Calu3 (cell line): Measurements from ENCODE around the gene ARFGEF2. TPM values are rescaled to one million over a fixed set of nuclear protein-coding genes. Genes with fewer than 3 reads are reported as not detected.

ENCODE experiments used
- BruUV-seq: library from RNA; stranded (reverse); fragments of 400-500 nt; replicated peaks from 2 replicates; lab custom pipeline; 2021; lab: Mats Ljungman, UMichigan
- CTCF ChIA-PET: fragments of 300-600 bp; sonication (Branson Sonifier 250); formaldehyde crosslinking; loops from one replicate; lab custom pipeline; 2022; ENCODE audit warnings: antibody characterized with exemption; lab: Charles Lee
- DNase-seq: peaks from one replicate; pipeline ENCODE4 v3.0.0; 2022
- H3K27ac Mint-ChIP-seq: one replicate; pipeline ENCODE4 v1.8.0; 2022; ENCODE audit warnings: mixed read lengths; ENCODE audit not compliant: unreplicated experiment
- H3K27me3 Mint-ChIP-seq: one replicate; pipeline ENCODE4 v1.8.0; 2022; ENCODE audit warnings: mixed read lengths; ENCODE audit not compliant: unreplicated experiment
- H3K36me3 Mint-ChIP-seq: one replicate; pipeline ENCODE4 v1.8.0; 2022; ENCODE audit warnings: mild to moderate bottlenecking, moderate library complexity, mixed read lengths; ENCODE audit not compliant: insufficient read depth, unreplicated experiment
- H3K4me1 Mint-ChIP-seq: one replicate; pipeline ENCODE4 v1.8.0; 2022; ENCODE audit warnings: mild to moderate bottlenecking, low read depth, mixed read lengths; ENCODE audit not compliant: unreplicated experiment
- H3K4me3 Mint-ChIP-seq: one replicate; pipeline ENCODE4 v1.8.0; 2022; ENCODE audit warnings: mild to moderate bottlenecking, low read depth, moderate library complexity, mixed read lengths; ENCODE audit not compliant: unreplicated experiment
- H3K9me3 Mint-ChIP-seq: one replicate; pipeline ENCODE4 v1.8.0; 2022; ENCODE audit warnings: low read depth, mixed read lengths; ENCODE audit not compliant: unreplicated experiment
- CTCF ChIP-seq: fragments of 200-600 bp; IDR thresholded peaks from one replicate; pipeline ENCODE4 v1.8.0; 2022; ENCODE audit warnings: antibody characterized with exemption; ENCODE audit not compliant: unreplicated experiment
- intact Hi-C: fragments of 100-400 bp; cut with micrococcal nuclease; formaldehyde crosslinking; loops from one replicate; pipeline ENCODE4 v1.10.0; 2022; ENCODE audit not compliant: unreplicated experiment
- total RNA-seq: library from RNA; stranded (reverse); gene quantifications from 2 replicates; pipeline ENCODE4 v1.2.3, GENCODE V29; 2022

The ARFGEF2 gene
- total RNA-seq, 1 experiment from 2014 or later = 59.2 TPM

DNA sequence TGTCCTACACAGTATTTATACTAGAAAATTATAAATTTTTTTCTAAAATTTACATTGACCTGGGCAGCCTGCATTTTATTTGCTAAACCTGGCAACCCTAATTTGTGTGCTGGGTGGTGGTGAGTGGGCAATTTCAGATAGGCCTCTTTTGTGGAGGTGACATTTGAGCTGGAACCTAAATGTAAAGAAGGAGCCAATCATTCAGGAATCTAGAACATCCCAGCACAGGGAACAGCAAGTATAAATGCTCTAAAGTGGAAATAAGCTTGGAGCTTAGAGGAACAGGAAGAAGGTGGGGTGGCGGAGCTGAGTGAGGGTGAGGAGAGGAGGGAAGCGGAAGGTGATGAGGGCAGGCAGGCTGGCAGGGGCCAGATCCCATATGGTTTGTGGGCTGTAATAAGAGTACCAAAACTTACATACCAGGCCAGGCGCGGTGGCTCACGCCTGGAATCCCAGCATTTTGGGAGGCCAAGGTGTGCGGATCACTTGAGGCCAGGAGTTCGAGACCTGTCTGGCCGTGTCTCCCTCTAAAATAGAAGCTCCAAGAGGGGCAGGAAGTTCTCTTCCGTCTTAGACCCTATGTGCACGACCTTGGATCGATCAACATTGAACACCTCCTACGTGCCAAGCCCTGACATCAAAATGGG is 124.1 kb downstream of the ARFGEF2 start:
- TF ChIP-seq CTCF = no peak
- TSS peak; percentile 79 for BruUV-seq
- Mint-ChIP-seq H3K9me3 (no peaks in the 10 kb centered on the region), H3K4me1 (peaks cover 29% of the 10 kb centered on the region), H3K27ac (peak overlapping the region; percentile 99), H3K36me3 (peaks cover 46% of the 10 kb centered on the region), H3K4me3 (peak overlapping the region; percentile 100), H3K27me3 (no peaks in the 10 kb centered on the region)
- CTCF ChIA-PET = interaction anchor here (0.7 to 1.3 kb wide), 6 partner anchors 8 to 791 kb away, joined by 3 to 6 read pairs (median 3); no protein-coding TSS in a partner anchor
- intact Hi-C loops = no loop called here
- DNase-seq = no peak

- no TSS peak for BruUV-seq
- Mint-ChIP-seq H3K4me3 (peak within 1 kb of the TSS; percentile 100), H3K27me3 (no peaks in the 10 kb centered on the region), H3K36me3 (peaks cover 53% of the 10 kb centered on the region), H3K27ac (peak within 1 kb of the TSS; percentile 99), H3K9me3 (no peaks in the 10 kb centered on the region), H3K4me1 (peaks cover 29% of the 10 kb centered on the region)
- DNase-seq = peak; percentile 98
- CTCF ChIA-PET = interaction anchor here (0.8 to 1.3 kb wide), 8 partner anchors 9 to 171 kb away, joined by 3 to 4 read pairs (median 3); partner anchors contain the start of gene STAU1
- no peak for TF ChIP-seq CTCF
- intact Hi-C loops = no loop called here
Measured at GRCh38 chr20:49046087-49046900, 124.8 kb downstream of the ARFGEF2 start, which contains the start of gene CSE1L. Gene CSE1L, plus strand, starts transcription at chr20:49046312. Its CDS starts 12,152 bp downstream, at chr20:49058464.

DNA sequence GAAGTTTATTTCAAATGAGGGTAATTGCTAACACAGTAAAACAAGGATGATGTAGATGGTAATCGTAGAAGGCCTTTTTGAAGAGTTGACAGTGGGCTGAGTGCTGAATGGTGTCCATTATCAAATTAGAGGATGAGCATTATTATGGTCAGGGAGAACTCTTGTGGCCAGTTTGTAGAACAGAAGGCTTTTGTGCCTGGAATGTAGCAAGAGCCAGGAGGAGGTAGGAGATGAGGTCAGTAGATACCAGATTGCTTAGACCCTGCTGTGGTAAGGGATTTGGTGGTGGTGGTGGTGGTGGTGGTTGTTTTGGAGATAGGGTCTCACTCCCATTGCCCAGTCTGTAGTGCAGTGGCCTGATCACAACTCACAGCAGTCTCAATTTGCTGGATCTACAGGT is 130.8 kb downstream of the ARFGEF2 start:
- no peak for DNase-seq
- TF ChIP-seq CTCF = no peak
- no peaks in the 10 kb centered on the region for H3K27me3 Mint-ChIP-seq
- CTCF ChIA-PET = interaction anchor here (0.6 kb wide), 2 partner anchors 43 to 88 kb away, joined by 3 to 4 read pairs; no protein-coding TSS in a partner anchor
- no peaks in the 10 kb centered on the region for H3K9me3 Mint-ChIP-seq
- intact Hi-C loops = no loop called here
- peak overlapping the region; percentile 37 for H3K4me3 Mint-ChIP-seq
- peaks cover 46% of the 10 kb centered on the region for H3K4me1 Mint-ChIP-seq
- H3K27ac Mint-ChIP-seq = peak overlapping the region; percentile 74
- BruUV-seq = no TSS peak
- peaks cover 49% of the 10 kb centered on the region for H3K36me3 Mint-ChIP-seq

DNA sequence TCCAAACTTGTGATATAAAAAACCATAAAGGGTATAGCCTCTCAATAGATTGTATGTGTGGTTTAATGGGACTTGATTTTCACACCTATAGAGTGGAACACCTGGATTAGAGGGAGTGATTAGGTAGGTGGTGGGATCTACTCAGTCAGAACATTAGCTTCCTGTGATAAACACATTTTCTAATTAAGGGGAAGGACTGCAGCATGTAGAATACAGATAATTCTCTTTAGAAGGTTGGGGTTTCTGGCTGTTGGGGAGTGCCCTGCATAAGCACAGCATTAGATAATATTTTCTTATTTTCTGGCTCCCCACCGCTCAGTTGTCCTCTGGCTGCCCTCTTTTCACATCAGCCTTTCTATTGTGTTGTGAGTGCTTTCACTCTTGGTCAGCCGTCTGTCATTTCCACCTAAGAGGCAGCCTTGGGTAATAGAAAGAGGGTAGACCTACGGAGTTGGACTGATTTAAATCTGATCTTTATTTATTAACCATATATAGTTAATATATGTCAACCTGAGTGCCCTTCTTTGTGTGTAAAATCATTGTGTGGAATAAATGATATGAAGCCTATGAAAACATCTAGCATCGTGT is 132.6 kb downstream of the ARFGEF2 start:
- no peak for DNase-seq
- H3K9me3 Mint-ChIP-seq = no peaks in the 10 kb centered on the region
- H3K27me3 Mint-ChIP-seq = no peaks in the 10 kb centered on the region
- CTCF ChIA-PET = no interaction called here
- H3K27ac Mint-ChIP-seq = peak overlapping the region; percentile 2
- H3K4me3 Mint-ChIP-seq = peak overlapping the region; percentile 9
- no TSS peak for BruUV-seq
- no peak for TF ChIP-seq CTCF
- peaks cover 52% of the 10 kb centered on the region for H3K36me3 Mint-ChIP-seq
- peaks cover 30% of the 10 kb centered on the region for H3K4me1 Mint-ChIP-seq
- intact Hi-C loops = no loop called here
